B cell (primary cell): Measurements from ENCODE around the gene ZNF827. TPM values are rescaled to one million over a fixed set of nuclear protein-coding genes. Genes with fewer than 3 reads are reported as not detected.

Source experiments
- ATAC-seq: fragments of 200-7000 bp; cut with Tn5 transposase; one replicate; pipeline ENCODE4 v1.10.0; 2021; ENCODE audit warnings: low read depth, mild to moderate bottlenecking, moderate number of reproducible peaks, moderate library complexity
- CTCF ChIA-PET: fragments of 350-600 bp; sonication (Branson Sonifier 250); formaldehyde crosslinking; loops from one replicate; lab custom pipeline; 2021; ENCODE audit warnings: antibody characterized with exemption, inconsistent platforms; lab: Charles Lee
- POLR2A ChIA-PET: fragments of 350-600 bp; sonication (Branson Sonifier 250); formaldehyde crosslinking; loops from one replicate; lab custom pipeline; 2021; ENCODE audit warnings: antibody characterized with exemption; lab: Charles Lee
- DNase-seq: peaks from one replicate; pipeline ENCODE4 v3.0.0; 2013
- H2AFZ ChIP-seq: 2 replicates; pipeline ENCODE4 v1.6.1; 2012; ENCODE audit warnings: mild to moderate bottlenecking, low read depth, low read length; ENCODE audit not compliant: insufficient read depth, poor library complexity, severe bottlenecking
- H3K27ac ChIP-seq, 2 donors: 1 replicate in 1 of 2; 2 replicates in 1 of 2; pipeline ENCODE4 v1.5.1; 2012 to 2013; ENCODE audit warnings: low read length in 2 of 2, mild to moderate bottlenecking in 2 of 2, moderate library complexity in 1 of 2
- H3K27me3 ChIP-seq, 4 experiments: fragments of 200-600 bp in 1 of 4; sonication (generic) in 1 of 4; replicated peaks in 1 of 4; 1 replicate in 2 of 4; 2 replicates in 2 of 4; pipeline versions ENCODE4 v1.6.1 to v1.7.0; 2013 to 2016; ENCODE audit warnings: low read length in 3 of 4, mild to moderate bottlenecking in 2 of 4, mixed read lengths in 1 of 4, moderate library complexity in 1 of 4; ENCODE audit not compliant: insufficient read depth in 4 of 4, control insufficient read depth in 3 of 4; ENCODE audit errors: control extremely low read depth in 1 of 4
- H3K36me3 ChIP-seq, 2 experiments: replicated peaks in 1 of 2; 1 replicate in 1 of 2; 2 replicates in 1 of 2; pipeline versions ENCODE4 v1.6.1 to v1.7.1; 2013; ENCODE audit warnings: low read length in 1 of 2; ENCODE audit not compliant: insufficient read depth in 2 of 2, control insufficient read depth in 1 of 2; ENCODE audit errors: control extremely low read depth in 1 of 2, extremely low read depth in 1 of 2
- H3K4me1 ChIP-seq, 2 donors: fragments of 200-600 bp in 1 of 2; sonication (generic) in 1 of 2; 1 replicate in 1 of 2; 2 replicates in 1 of 2; pipeline versions ENCODE4 v1.5.1 to v1.6.1; 2013 to 2017; ENCODE audit warnings: low read length in 2 of 2; ENCODE audit not compliant: control insufficient read depth in 2 of 2, insufficient read depth in 2 of 2
- H3K4me2 ChIP-seq: replicated peaks from 2 replicates; pipeline ENCODE3; 2012; ENCODE audit warnings: mild to moderate bottlenecking, low read depth, low read length; ENCODE audit not compliant: poor library complexity, severe bottlenecking
- H3K4me3 ChIP-seq, 5 experiments: fragments of 200-600 bp in 1 of 5; sonication (generic) in 1 of 5; 1 replicate in 3 of 5; 2 replicates in 2 of 5; pipeline versions ENCODE4 v1.5.1 to v1.7.0; 2011 to 2016; ENCODE audit warnings: low read length in 4 of 5, mild to moderate bottlenecking in 4 of 5, low read depth in 2 of 5, control low read depth in 1 of 5, moderate library complexity in 1 of 5; ENCODE audit not compliant: insufficient read depth in 1 of 5; ENCODE audit errors: control extremely low read depth in 1 of 5, extremely low read depth in 1 of 5
- H3K79me2 ChIP-seq: fragments of 200-600 bp; sonication (generic); one replicate; pipeline ENCODE4 v1.6.0; 2016; ENCODE audit warnings: low read length; ENCODE audit not compliant: control insufficient read depth, insufficient read depth
- H3K9ac ChIP-seq: fragments of 200-600 bp; sonication (generic); 2 replicates; pipeline ENCODE4 v1.6.1; 2017; ENCODE audit warnings: mild to moderate bottlenecking, low read length, moderate library complexity
- H3K9me3 ChIP-seq, 3 donors: one replicate each; pipeline versions ENCODE4 v1.6.1 to v1.7.1; 2013; ENCODE audit warnings: low read length in 2 of 3; ENCODE audit not compliant: control insufficient read depth in 2 of 3, insufficient read depth in 1 of 3; ENCODE audit errors: control extremely low read depth in 1 of 3
- H4K20me1 ChIP-seq: 2 replicates; pipeline ENCODE4 v1.6.0; 2012; ENCODE audit warnings: mild to moderate bottlenecking, low read length; ENCODE audit not compliant: insufficient read depth, control insufficient read depth, poor library complexity, severe bottlenecking
- H3K27ac Mint-ChIP-seq: one replicate; pipeline ENCODE4 v1.8.0; 2021; ENCODE audit warnings: mixed read lengths
- H3K27me3 Mint-ChIP-seq: one replicate; pipeline ENCODE4 v1.8.0; 2021; ENCODE audit warnings: mixed read lengths
- H3K4me1 Mint-ChIP-seq: one replicate; pipeline ENCODE4 v1.8.0; 2021; ENCODE audit warnings: mixed read lengths
- H3K4me3 Mint-ChIP-seq: one replicate; pipeline ENCODE4 v1.8.0; 2021; ENCODE audit warnings: mixed read lengths
- H3K9me3 Mint-ChIP-seq: one replicate; pipeline ENCODE4 v1.8.0; 2022; ENCODE audit warnings: mixed read lengths; ENCODE audit not compliant: insufficient read depth
- CTCF ChIP-seq: fragments of 200-600 bp; IDR thresholded peaks from one replicate; pipeline ENCODE4 v1.8.0; 2022; ENCODE audit warnings: antibody characterized with exemption, mild to moderate bottlenecking
- EZH2 ChIP-seq: IDR thresholded peaks from 2 replicates; pipeline ENCODE4 v1.6.1; 2012; ENCODE audit warnings: borderline replicate concordance, low read depth, mild to moderate bottlenecking, moderate library complexity, low read length; ENCODE audit not compliant: insufficient read depth, poor library complexity, severe bottlenecking
- WGBS: methylation state at CpG from one replicate; pipeline ENCODE4 v1.1.5; 2013; ENCODE audit warnings: missing lambda C conversion rate; ENCODE audit not compliant: insufficient coverage; 5-methylcytosine and 5-hydroxymethylcytosine counted together
- intact Hi-C: fragments of 100-400 bp; cut with micrococcal nuclease; formaldehyde crosslinking; loops from one replicate; pipeline ENCODE4 v1.10.0; 2022
- polyA plus RNA-seq: library from polyadenylated mRNA; depleted of rRNA; stranded (reverse); fragments of >200 nt; gene quantifications from 2 replicates; pipeline ENCODE4 v1.2.3, GENCODE V29; 2012
- total RNA-seq, 2 donors: library from RNA; stranded (reverse); fragments of 120-200 nt in 1 of 2; gene quantifications; 1 replicate in 1 of 2; 2 replicates in 1 of 2; pipeline versions ENCODE4 v1.2.3 to v1.2.4, GENCODE V29; 2013 to 2022

The ZNF827 gene
- total and polyA plus RNA-seq, 2 donors (not counting 1 experiment from before 2014, with no cell fraction given) = 20.6 to 30.1 TPM

GRCh38 chr4:145760961-145761929, 177.4 kb downstream of the ZNF827 start:
- 98% methylated on average over 49 of the region's 49 CpGs for WGBS
- ChIA-PET CTCF (no interaction called here), POLR2A (no interaction called here)
- H3K27ac ChIP-seq = no peak overlapping the region
- Mint-ChIP-seq H3K4me3 (no peak overlapping the region), H3K9me3 (no peaks in the 10 kb centered on the region), H3K27ac (no peak overlapping the region), H3K4me1 (no peaks in the 10 kb centered on the region), H3K27me3 (no peaks in the 10 kb centered on the region)
- no peaks in the 10 kb centered on the region for H4K20me1 ChIP-seq
- H3K9ac ChIP-seq = no peak overlapping the region
- H3K36me3 ChIP-seq = peaks cover 0 to 60% of the 10 kb centered on the region in 2 experiments
- ATAC-seq (no peak), DNase-seq (no peak)
- no peaks in the 10 kb centered on the region for H3K79me2 ChIP-seq
- TF ChIP-seq CTCF (no peak), EZH2 (no peak)
- no peak overlapping the region for H3K4me2 ChIP-seq
- no peaks in the 10 kb centered on the region for H3K9me3 ChIP-seq
- intact Hi-C loops = no loop called here
- no peak overlapping the region for H3K4me3 ChIP-seq
- no peaks in the 10 kb centered on the region for H3K27me3 ChIP-seq
- H2AFZ ChIP-seq = no peak overlapping the region
- H3K4me1 ChIP-seq = no peaks in the 10 kb centered on the region

GRCh38 chr4:145760176-145760575, 178.4 kb downstream of the ZNF827 start:
- intact Hi-C loops = no loop called here
- POLR2A ChIA-PET = no interaction called here

More at GRCh38 chr4:145760176-145760575, 178.4 kb downstream of the ZNF827 start:
- CTCF ChIA-PET = no interaction called here
- no peak overlapping the region for H3K9ac ChIP-seq
- H3K79me2 ChIP-seq = no peaks in the 10 kb centered on the region
- H3K4me2 ChIP-seq = no peak overlapping the region
- no peaks in the 10 kb centered on the region for H3K4me1 Mint-ChIP-seq
- H3K27ac ChIP-seq = no peak overlapping the region
- WGBS = 100% methylated on average over 2 of the region's 8 CpGs
- no peak for DNase-seq
- peaks cover 0 to 49% of the 10 kb centered on the region in 2 experiments for H3K36me3 ChIP-seq
- no peak for TF ChIP-seq EZH2
- TF ChIP-seq CTCF = no peak
- ATAC-seq = no peak
- H3K27ac Mint-ChIP-seq = no peak overlapping the region
- no peaks in the 10 kb centered on the region for H4K20me1 ChIP-seq
- H3K4me1 ChIP-seq = no peaks in the 10 kb centered on the region
- no peaks in the 10 kb centered on the region for H3K9me3 ChIP-seq
- H3K27me3 Mint-ChIP-seq = no peaks in the 10 kb centered on the region
- H3K4me3 ChIP-seq = no peak overlapping the region
- H3K9me3 Mint-ChIP-seq = no peaks in the 10 kb centered on the region
- no peak overlapping the region for H2AFZ ChIP-seq
- no peak overlapping the region for H3K4me3 Mint-ChIP-seq
- H3K27me3 ChIP-seq = no peaks in the 10 kb centered on the region
